CD1c-positive myeloid dendritic cell (primary cell): ENCODE results near the gene FRRS1L.

ENCODE experiments used
- DNase-seq: peaks from one replicate; pipeline ENCODE4 v3.0.0-alpha.2; 2016; ENCODE audit errors: extremely low spot score

FRRS1L gene

DNA sequence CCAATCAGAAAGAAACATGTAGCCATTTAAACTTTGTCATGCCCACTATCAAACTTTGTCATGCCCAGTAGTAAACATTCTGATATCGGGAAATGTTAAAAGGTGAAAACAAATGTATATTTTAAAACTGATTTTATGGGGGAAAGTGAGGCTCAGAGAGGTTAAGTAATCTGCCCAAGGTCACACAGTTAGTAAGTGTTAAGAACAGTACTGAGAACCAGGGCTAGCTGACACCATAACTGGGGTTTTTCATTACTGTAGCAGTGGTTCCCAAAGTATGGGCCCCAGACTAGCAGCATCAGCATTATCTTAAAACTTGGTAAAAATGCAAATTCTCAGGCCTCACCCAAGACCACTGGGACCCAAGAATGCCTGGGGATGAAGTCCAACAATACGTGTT is 9.9 kb upstream of the FRRS1L start:
- no peak for DNase-seq

DNA sequence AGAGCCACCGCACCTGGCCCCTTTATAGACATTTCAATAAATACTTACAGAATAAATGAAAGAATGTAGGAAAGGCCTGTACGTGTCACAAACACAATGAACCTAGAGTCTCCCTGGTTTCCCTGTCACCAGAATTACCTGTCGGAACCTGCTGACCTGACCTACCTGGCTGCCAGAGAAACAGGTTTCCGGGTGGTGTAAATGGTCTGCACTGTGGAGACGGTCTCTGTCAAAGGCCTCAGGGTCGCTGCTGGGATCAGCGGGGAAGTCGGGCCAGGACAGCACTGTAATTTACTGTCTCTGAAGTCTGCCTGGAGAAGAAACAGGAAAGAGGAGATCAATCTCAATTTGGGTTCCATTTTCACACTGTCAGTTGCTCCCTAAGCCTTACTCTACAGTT is 9.3 kb upstream of the FRRS1L start:
- no peak for DNase-seq

DNA sequence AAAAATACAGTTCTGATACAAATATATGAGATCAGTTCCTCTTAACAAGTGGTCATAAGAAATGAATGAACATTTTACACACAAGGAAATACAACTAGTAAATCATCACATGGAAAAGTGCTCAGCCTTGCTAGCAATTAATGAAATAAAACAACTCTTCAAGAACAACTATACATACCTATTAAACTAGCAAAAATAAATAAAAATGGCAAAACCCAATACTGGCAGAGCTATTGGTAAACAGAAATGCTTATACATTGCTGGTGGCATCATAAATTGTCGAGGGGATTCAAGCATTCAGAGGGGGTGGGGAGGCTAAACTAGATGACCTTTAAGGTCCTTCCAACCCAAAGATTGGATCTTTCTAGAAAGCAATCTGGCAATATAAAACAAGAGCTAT is 5.9 kb upstream of the FRRS1L start:
- DNase-seq = no peak

DNA sequence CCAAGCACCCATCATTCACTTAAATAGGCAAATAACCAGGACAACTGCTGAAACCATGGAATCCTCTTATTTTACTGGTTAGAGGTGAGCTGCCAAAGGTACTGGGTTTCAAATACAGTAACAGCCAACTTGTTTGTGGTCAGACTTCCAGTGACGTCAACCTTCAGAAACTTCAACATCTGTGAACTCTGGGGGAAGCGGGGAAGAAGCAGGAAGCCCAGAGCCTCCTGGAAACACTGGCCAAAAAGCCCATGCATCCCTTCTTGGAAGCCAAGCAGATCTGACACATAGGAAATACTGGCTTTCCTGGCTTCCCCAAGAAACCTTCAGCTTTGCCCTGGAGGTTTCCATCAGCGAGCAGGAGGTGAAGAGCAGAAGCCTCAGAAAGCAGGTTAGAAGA is 4.9 kb upstream of the FRRS1L start:
- DNase-seq = no peak

DNA sequence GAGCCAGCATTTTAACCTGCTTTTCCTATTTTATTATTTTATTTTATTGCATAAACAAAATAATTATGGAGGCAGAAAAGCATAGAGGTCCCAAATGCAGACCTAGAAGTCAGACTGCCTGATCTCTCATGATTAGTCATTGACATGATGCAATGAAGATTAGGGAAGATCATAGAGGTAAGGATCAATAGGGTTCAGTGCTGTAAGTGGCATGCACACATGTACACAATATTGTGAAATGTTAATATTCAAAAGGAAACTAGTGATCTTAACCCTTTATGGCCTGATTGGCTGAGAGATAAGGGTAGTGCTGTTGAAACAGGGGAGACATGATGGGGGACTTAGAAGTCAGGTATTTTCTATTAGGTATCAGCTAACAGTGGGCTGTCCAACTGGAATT is 1.1 kb upstream of the FRRS1L start:
- DNase-seq = no peak

DNA sequence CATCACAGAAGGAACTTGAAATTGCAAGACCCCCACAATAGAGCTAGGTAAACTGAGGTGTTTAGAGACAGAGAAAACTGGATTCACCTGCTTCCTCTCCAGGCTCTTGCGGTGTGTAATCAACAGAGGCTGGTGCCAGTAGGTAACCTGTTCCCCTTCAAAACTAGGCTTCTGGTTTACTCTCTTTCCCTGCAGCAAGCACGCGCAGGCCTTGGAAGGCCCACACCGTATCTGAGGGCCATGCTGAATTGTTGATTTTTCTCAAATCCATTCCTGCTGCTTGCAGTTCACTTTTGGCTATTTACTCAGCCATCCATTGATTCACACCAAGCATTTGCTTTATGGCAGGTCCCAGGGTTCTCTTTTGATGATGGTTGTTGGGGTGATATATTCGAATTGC is 667 bp upstream of the FRRS1L start:
- DNase-seq = no peak

DNA sequence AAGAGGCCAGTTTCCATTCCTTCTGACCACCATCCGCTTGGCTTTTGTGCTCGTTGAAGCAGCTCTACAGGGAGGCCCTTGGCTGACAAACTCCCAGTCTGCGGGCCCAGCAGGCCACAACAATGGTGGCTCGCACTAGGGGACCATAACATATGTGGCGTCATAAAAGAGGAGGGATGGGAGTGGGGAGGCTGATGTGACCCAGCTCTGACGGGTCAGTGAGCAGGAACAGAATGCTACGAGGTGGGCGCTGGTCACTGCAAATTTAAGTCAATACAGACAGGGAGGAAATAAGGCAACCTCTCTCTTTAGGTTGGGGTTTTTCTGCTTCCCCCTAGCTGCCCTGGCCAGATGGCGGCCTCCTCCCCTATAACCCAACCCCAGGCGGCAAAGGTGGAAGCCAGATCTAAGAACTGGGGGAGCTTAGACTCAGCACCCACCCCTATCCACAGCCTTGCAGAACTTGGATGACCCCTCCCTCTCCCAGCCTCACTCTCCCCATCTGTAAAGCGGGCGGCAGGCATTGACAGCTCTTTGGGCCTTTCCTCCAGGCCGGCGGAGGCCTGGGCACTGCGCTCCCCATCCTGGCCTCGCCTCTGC is 778 bp downstream of the FRRS1L start:
- DNase-seq = no peak

DNA sequence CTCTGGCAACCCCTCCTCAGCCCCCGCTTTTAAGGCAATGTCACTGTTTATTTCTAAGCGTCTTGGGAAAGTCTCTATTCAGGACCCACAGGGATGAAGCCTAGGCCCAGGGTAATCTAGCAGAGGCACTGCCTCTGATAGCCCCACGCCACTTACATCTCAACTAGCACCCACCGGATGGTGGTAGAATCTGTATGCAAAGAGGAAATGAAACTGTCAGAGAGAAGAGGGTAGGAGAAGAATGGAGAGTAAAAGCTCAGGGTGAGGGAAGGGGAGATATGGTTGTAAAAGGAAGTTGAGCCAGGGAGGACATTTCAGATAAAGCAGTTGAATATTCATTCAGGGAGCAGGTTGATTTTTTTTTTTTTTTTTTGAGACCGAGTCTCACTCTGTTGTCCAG is 3.0 kb downstream of the FRRS1L start:
- no peak for DNase-seq

DNA sequence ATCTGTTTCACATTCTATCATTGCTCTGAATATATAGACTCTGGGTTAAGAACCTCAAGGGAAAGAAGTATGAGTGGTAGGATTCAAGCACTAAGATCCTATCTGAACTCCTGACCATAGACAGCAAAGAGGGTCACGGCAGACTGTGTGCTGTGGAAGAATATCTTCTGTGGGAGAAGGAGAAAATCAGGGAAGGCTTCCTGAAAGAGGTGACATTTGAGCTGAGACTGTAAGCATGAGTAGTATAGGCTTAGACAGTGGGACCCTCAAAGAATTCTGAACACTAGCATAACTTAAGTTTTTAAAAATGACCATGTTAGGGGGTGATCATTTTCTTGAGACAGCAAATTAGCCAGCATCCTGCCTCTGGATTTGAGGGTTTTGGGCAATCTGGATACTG is 3.9 kb downstream of the FRRS1L start:
- no peak for DNase-seq

DNA sequence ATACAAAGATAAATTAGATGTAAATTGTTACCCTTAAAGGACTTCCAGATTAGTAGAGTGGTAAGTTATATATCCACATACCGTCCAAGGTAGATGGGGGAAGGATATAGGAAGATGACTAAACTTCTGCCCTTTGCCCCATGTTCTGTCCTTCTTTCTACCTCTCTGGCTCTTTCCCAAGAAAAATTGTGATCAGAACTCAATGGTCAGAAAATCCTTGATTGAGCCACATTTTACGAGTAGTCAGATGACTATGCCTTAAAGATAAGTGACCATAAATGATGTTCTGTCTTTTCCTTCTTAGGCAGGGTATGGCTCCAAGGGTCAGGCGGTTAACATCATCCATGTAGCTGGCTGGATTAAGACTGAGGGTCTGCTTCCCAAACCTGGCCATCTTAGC is 4.4 kb downstream of the FRRS1L start:
- DNase-seq = no peak

DNA sequence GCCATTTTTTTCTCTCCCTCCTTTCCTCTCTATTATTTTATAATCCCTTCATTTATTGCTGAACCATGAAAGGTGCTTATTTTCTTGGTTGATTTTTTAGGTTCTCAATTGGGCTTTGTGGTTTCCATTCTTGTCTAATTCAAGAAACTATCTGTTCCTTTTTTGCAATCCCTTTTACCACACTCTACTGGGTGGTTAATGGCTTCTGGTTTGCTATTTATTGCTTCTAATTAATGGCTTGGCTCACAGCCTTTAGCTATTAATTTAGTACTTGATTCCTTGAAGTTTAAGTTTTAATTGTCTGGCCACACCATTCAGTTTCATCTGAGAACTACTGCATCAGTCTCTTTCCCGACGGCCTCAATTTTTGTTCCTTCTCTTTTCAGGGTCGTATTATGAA is 5.6 kb downstream of the FRRS1L start:
- no peak for DNase-seq

DNA sequence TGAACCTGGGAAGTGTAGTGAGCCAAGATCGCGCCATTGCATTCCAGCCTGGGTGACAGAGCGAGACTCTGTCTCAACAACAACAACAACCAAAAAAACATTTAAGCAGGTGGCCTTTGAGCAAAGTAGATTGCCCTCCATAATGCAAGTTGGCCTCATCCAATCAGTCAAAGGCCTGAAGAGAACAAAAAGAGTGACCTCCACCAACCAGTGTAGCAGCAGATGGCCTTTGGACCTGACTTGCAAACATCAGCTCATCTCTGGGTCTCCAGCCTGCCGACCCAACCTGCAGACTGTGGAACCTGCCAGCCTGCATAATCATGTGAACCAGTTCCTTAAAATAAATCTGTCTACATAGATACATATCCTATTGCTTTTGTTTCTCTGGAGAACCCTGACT is 7.5 kb downstream of the FRRS1L start:
- DNase-seq = no peak

DNA sequence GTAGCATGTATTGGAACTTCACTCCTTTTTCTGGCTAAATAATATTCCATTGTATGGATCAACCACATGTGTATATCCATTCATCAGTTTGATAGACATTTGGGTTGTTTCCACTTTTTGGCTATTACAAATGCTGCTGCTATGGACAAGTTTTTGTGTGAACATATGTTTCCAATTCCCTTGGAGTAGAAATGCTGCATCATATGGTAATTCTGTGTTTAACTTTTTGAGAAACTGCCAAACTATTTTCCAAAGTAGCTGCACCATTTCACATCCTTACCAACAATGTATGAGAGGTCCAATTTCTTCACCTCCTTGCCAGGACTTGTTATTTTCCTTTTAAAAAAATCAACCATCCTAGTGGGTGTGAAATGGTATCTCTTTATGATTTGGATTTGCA is 8.4 kb downstream of the FRRS1L start:
- no peak for DNase-seq

DNA sequence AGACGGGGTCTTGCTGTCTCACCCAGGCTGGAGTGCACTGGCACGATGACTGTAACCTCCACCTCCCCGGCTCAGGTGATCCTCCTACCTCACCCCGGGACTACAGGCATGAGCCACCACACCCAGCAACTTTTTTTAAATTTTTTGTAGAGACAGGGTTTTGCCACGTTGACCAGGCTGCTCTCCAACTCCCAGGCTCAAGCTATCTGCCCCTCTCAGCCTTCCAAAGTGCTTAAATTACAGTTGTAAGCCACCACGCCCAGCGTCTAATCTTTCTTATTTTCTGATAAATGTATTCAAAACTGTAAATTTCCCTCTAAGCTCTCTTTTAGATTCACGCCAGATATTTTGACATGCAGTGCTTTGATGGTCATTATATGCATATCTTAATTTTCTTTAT is 10.3 kb downstream of the FRRS1L start:
- no peak for DNase-seq

DNA sequence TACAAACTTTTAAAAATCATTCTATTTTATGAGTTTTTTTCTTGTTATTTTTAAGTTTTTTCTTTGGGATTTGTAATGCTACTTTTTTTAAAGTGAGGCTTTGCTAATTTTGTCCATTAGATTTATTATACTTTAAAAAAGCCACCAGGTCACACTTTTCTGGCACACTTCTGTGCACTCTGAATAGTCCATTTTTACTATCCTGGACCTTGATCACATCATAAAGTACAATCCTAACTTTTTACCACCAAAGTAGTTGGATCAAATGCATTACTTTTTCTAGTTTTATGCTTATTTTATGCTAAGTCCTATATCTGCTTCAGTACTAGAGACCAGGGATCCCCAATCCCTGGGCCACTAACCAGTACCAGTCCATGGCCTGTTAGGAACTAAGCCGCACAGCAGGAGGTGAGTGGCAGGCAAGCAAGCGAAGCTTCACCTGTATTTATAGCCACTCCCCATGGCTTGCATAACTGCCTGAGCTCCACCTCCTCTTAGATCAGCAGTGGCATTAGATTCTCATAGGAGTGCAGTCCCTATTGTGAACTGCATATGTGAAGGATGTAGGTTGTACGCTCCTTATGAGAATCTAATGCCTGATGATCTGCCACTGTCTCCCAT is 16.0 kb downstream of the FRRS1L start:
- DNase-seq = no peak

DNA sequence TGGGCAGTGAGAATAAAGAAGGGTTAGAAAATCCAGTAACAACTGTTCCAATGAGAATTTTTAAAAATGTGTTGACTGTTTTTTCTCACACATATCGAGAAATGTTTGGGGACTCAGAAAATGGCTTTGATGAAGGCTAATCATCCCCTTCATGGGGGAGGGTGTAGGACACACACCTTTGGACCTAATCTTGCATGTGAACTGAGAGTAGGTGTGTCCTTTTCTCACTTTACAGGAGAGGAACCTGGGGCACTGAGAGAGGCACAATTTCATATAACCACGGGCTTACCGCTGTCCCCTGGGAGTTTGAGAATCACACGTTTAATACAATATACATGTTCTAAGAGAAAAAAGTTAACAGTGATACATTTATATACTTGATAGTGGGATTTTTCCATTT is 17.3 kb downstream of the FRRS1L start:
- no peak for DNase-seq

DNA sequence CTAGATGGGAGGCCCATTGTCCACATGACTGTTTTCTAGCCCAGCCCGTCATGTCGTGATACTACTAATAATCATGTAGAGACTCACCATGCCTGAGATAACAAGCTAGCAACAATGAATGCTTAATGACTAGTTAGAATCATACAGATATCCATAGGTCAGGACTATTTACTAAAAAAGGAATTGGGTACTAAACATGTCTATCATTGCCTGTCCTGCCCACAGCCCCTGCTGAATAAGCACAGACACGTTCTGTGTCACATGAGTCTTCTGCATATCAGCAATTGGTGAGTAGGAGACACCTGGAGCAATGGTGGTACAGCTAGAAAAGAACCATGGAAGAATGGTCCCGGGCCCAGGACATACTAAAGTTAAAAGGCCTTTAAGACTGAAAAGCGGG is 18.0 kb downstream of the FRRS1L start:
- DNase-seq = no peak

DNA sequence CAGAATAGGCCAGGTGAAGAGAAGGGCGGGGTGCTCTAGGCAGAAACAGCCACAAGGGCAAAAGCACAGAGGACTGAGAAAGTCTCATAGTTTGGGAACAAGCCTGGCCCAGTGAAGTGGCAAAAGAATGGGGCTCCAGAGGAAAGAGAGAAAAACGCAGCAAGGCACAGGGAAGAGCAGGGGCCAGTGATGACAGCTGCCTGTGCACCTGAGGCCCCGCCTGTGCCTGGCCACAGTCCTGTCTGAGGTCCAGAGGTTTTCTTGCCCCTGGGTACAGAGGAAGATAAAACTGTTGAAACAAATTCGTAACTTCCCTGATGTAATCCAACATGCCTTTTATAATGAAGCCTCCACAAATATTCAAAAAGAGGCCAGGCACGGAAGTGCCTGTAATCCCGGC is 22.0 kb downstream of the FRRS1L start:
- no peak for DNase-seq

DNA sequence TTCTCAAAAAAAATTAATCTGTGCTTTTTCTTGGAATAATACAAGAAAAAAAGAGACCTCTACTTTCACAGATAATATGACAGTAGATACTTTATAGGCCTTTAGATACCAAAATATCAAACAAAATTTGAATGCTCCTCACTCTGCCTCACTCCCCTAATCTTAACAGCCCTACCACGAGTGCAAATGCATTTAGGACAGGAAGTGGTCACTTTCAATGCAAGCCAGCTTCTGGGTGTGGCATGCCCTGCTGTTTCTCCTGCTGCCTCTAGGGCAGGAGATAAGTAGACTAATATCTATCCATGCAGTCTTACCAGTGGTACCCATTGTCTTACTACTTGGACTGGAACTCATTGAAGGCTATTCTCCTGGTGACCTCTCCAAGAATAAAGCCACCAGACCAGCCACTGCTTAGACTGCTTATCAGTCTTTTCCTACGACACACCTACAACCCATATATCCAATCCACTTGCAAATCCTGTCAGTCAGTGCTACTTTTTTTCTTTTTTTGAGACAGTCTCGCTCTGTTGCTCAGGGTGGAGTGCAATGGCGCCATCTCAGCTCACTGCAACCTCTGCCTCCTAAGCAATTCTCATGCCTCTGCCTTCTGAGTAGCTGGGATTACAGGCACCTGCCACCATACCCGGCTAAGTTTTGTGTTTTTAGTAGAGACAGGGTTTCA is 23.0 kb downstream of the FRRS1L start:
- DNase-seq = peak; percentile 40

DNA sequence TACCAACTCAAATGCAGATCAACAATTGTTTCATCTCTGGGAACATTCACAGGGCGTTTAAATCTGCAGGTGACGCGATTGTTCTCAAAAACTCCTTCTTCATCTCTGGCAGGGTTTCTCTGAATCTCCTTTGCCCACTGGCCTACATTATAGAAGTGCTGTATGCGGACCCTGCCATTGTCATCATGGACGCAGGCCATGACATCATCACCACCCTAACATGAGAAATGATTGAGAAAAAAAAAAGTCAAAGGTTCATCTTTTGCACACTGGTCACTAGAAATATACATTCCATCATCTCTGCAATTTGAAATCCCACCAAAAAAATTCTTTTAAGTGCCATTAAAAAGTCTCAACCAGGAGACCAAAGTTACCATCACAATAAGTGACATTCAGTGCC is 25.7 kb downstream of the FRRS1L start:
- DNase-seq = no peak

DNA sequence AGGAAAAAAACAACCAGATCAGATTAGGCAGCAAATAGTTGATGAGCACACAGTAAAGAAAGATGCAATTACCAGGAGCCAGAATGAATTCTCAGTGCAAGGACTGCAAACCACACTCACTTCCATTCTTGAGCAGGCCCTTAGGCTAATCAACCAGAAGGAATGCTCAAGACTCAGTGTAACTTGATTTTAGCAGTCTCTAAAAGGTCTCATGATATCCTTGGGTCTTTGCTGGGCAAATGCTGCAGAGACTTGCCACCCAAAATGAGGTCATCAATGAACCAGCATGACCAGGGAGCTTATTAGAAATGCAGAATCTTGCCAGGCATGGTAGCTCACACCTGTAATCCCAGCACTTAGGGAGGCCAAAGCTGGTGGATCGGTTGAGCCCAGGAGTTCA is 27.2 kb downstream of the FRRS1L start:
- no peak for DNase-seq

DNA sequence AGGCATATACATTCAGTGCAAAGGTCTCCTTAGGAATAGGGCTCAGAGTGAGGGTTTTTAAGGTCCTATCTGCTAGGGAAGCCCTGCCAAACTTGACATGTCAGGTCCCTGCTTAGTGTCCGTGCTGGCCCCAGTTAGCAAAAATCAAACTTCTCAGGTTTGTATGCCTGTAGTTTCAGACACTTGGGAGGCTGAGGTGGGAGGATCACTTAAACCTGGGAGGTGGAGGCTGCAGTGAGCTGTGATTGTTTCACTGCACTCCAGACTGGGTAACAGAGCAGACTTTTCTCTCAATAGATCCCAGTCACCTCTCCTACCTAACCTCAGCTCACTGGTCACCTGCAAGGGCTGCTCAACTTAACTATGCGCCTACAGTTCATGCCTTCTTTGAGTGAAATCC is 28.6 kb downstream of the FRRS1L start:
- DNase-seq = no peak

DNA sequence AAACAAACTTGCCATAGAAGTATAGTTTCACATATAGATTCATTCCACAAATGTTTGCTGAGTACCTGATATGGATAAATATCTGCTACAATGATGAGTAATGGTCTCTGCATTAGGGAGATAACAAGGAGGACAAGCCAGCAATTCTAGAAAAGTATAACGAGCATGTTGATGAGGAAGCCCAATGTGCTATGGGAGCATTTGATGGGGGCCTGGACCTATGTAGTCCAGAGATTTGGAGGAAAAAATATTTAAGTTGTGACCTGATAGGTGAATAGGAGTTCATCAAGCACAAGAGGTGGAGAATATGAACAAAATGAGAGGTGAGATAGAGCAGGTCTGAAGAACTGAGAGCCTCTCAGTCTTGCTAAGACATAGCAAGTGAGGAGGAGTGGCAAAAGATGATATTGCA is 32.9 kb downstream of the FRRS1L start:
- no peak for DNase-seq

DNA sequence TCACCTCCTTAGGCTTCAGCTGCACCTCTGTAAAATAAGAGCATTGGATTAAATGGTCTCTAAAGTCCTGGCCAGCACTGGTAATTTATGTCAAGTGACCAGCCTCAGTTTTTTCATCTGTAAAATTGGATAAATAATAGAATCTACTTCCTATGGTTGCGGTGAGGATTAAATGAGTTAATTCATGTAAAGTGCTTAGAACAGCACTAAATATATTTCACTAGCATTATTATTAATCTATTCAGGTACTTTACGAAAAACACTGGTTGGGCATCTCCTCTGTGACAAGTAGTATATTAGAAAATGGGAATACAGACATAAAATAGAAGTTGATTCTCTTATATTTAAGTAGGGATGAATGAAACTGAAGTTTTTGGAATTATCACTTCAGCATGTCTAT is 33.5 kb downstream of the FRRS1L start:
- DNase-seq = no peak
